ENCODE results near the gene DDX39A.

DNA sequence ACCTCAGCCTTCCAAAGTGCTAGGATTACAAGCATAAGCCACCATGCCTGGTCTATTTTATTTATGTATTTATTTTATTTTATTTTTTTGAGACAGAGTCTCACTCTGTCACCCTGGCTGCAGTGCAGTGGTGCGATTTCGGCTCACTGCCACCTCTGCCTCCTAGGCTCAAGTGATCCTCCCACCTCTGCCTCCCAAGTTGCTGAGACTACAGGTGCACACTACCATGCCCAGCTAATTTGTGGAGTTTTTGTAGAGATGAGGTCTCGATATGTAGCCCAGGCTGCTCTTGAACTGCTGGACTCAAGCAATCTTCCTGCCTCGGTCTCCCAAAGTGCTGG, 48.2 kb downstream of the DDX39A start:
- TF ChIP-seq, protein P1, sequence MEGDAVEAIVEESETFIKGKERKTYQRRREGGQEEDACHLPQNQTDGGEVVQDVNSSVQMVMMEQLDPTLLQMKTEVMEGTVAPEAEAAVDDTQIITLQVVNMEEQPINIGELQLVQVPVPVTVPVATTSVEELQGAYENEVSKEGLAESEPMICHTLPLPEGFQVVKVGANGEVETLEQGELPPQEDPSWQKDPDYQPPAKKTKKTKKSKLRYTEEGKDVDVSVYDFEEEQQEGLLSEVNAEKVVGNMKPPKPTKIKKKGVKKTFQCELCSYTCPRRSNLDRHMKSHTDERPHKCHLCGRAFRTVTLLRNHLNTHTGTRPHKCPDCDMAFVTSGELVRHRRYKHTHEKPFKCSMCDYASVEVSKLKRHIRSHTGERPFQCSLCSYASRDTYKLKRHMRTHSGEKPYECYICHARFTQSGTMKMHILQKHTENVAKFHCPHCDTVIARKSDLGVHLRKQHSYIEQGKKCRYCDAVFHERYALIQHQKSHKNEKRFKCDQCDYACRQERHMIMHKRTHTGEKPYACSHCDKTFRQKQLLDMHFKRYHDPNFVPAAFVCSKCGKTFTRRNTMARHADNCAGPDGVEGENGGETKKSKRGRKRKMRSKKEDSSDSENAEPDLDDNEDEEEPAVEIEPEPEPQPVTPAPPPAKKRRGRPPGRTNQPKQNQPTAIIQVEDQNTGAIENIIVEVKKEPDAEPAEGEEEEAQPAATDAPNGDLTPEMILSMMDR (IDR thresholded peaks at IDR 0.05) = no peak
- no peak for TF ChIP-seq POLR2A (IDR thresholded peaks at IDR 0.05)

Data from adrenal gland (tissue), 5 donors.